VCaP (cell line): ENCODE measurements around the gene USP3.

Experiments used
- H3K27ac ChIP-seq: fragments of 450-650 bp; 2 replicates; pipeline ENCODE4 v1.5.1; 2017
- TF ChIP-seq, protein P1 (sequence below): fragments of 450-650 bp; conservative IDR thresholded peaks from 2 replicates; pipeline ENCODE4 v1.5.1; 2017; ENCODE audit warnings: mild to moderate bottlenecking, moderate library complexity

USP3 gene

DNA sequence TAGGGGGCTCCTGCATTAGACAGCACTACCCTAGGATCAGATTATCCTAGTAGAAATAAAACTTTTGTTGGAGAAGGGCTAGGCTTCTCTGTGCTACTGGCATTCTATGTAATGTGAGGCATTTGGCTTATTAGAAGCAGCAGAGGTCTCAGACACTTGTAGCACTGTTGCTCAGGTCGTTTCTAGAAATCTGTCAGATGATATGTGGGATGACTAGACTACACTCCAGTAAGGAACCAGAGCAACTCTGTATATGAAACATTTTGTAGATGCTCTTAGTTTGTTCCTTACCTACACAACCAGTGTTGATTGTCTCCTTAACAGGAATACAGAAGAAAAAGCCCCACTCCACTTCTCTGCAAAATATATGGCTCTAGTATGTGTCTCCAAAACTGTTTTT is 70.9 kb downstream of the USP3 start:
- TF ChIP-seq, protein P1, sequence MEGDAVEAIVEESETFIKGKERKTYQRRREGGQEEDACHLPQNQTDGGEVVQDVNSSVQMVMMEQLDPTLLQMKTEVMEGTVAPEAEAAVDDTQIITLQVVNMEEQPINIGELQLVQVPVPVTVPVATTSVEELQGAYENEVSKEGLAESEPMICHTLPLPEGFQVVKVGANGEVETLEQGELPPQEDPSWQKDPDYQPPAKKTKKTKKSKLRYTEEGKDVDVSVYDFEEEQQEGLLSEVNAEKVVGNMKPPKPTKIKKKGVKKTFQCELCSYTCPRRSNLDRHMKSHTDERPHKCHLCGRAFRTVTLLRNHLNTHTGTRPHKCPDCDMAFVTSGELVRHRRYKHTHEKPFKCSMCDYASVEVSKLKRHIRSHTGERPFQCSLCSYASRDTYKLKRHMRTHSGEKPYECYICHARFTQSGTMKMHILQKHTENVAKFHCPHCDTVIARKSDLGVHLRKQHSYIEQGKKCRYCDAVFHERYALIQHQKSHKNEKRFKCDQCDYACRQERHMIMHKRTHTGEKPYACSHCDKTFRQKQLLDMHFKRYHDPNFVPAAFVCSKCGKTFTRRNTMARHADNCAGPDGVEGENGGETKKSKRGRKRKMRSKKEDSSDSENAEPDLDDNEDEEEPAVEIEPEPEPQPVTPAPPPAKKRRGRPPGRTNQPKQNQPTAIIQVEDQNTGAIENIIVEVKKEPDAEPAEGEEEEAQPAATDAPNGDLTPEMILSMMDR = no peak
- H3K27ac ChIP-seq = no peak overlapping the region

DNA sequence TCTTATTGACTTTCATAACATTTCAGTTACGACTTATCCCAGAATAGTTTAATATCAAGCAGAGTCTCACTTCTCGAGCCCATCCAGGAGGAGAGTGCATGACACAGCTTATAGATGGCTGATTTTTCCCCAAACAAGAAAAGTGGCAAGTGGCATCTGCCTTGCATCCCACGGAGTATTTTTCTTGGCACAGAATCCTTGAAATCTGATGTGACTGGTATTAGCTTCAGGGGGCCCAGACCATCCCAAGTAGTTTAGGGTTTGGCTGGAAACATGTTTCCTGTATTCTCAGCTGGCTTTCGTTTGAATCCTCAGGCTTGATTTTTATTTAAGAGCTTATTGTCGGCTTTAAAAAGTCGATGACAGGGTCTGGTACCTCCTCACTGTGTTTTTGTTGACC is 72.0 kb downstream of the USP3 start:
- TF ChIP-seq, protein P1 = no peak
- peak overlapping the region; percentile 48 for H3K27ac ChIP-seq

DNA sequence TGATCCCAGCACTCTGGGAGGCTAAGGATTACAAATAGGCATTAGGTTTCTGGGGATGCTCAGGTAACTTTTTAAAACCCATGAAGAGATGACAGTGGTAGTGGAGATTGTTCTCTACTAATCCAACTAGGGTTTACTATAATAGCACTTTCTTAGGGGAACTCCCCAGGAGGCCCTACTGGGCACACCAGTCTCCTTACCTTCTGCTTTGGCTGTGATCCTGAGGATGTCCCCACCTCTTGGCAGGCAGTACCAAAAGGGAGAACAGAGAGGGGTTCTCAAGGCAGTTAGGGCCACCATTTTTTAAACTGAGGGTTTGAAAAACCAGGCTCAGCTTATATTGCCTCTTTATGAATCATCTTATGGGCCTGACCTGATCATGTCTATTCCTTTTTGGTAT is 77.8 kb downstream of the USP3 start:
- TF ChIP-seq, protein P1 = no peak
- H3K27ac ChIP-seq = no peak overlapping the region

DNA sequence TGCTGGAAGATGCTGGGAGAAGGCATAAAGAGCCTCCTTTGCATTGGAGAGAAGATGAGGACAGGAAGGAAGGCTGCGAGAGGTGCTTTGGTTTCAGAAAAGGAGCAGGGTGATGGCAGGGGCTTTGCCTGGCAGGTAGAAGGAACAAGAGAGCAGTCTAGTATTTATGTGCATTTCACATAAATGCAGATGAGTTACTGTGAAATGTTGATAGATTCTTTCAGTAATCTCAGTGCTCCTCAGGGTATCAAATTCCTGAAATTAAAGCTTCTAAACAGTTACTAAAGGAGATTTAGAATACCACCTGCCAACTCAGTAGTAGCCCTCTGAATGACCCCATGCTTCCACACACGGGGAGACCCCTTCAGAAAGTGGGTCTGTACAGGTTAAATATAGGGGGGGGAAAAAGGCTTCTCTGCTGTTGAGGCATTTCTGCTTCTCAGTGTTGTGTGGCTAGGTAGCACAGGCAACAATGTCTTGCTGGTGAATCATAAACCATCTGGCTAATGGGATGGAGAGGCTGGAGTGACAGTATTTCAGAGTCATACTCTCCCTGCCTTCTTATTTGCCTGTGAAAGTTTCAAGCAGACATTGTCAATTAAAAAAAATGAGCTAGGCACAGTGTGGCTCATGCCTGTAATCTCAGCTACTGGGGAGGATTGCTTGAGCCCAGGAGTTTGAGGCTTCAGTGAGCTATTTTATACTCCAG is 78.5 kb downstream of the USP3 start:
- no peak overlapping the region for H3K27ac ChIP-seq
- TF ChIP-seq, protein P1 = no peak

DNA sequence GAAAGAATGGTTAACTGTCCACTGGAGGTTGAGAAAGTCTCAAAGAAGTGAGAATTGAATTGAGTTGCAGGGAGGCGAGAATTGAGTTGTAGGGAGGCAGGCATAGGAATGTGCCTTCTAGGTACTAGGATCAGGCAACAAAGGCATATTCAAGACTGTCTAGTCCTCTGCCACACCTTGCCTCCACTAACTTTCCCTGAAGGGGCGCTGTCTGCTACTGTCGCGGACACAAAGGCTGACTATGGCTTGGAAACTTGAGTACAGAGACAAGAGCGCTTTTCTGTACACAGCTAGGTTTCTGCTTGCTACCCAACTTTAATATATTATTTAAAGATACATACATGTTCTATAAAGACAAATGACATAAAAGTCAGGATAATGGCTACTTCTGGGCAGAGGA is 82.4 kb downstream of the USP3 start:
- peak overlapping the region; percentile 10; the same call in 1 of the 2 replicates for H3K27ac ChIP-seq
- TF ChIP-seq, protein P1 = no peak

DNA sequence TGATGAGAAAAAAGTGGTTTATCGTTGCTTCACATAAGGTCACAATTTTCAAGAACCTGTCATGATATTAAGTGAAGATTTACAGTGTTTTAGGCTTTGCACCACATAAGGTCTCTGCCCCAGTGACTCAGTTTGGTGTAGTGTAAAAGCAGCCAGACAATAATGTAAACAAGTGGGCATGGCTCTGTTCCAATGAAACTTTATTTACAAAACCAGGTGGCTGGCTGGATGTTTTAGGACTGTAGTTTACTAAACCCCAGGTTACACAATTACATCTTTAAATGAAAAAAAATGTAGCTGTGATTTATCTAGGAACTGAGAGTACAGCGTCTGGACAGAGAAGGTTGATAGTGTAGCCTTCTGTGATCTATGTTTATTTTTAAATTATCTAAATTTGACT is 83.1 kb downstream of the USP3 start:
- peak overlapping the region; percentile 10; the same call in 1 of the 2 replicates for H3K27ac ChIP-seq
- TF ChIP-seq, protein P1 = no peak

DNA sequence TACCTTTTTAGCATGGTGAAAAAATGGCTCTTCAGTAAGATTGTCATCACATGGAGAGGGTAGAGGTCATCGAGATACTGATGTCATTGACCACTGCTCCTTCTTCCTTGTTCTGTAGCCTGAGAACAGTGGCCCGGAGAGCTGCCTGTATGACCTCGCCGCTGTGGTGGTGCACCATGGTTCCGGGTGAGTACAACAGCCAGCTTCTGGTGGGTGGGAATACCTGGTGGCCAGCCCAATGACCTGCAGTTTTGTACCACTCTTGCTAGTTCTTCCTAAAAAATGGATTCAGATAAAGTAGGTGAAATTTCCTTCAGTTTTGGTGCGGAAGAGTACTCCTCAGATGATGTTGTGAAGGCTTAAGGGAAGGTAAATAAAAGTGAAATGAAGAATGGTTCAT is 84.4 kb downstream of the USP3 start:
- no peak overlapping the region for H3K27ac ChIP-seq
- TF ChIP-seq, protein P1 = no peak
